Keratinocyte (primary cell): ENCODE measurements around the gene WNT9B. TPM values are rescaled to one million over a fixed set of nuclear protein-coding genes. Genes with fewer than 3 reads are reported as not detected.

Experiments used
- DNase-seq: peaks from one replicate; pipeline ENCODE4 v3.0.0-alpha.2; 2011; ENCODE audit warnings: low read depth, missing footprints, low spot score
- FAIRE-seq: peaks from 2 replicates; lab custom pipeline; 2011; peaks lifted over from hg19 to GRCh38; lab: Jason Lieb, UNC
- H2AFZ ChIP-seq: 2 replicates; pipeline ENCODE4 v1.6.0; 2012; ENCODE audit warnings: low read length, control low read depth, inconsistent platforms; ENCODE audit not compliant: control insufficient read depth
- H3K27ac ChIP-seq: 2 replicates; pipeline ENCODE4 v1.5.1; 2011; ENCODE audit warnings: low read length; ENCODE audit not compliant: control insufficient read depth, insufficient read depth
- H3K27me3 ChIP-seq: 3 replicates; pipeline ENCODE4 v1.6.0; 2011; ENCODE audit warnings: low read length; ENCODE audit not compliant: control insufficient read depth, insufficient read depth; ENCODE audit errors: extremely low read depth
- H3K36me3 ChIP-seq, 2 experiments: 2 replicates in 1 of 2; 3 replicates in 1 of 2; pipeline ENCODE4 v1.5.1; 2011; ENCODE audit warnings: low read length in 2 of 2, mild to moderate bottlenecking in 1 of 2; ENCODE audit not compliant: control insufficient read depth in 2 of 2, insufficient read depth in 2 of 2; ENCODE audit errors: extremely low read depth in 1 of 2
- H3K4me1 ChIP-seq: 3 replicates; pipeline ENCODE4 v1.5.1; 2011; ENCODE audit warnings: low read length; ENCODE audit not compliant: control insufficient read depth, insufficient read depth; ENCODE audit errors: extremely low read depth
- H3K4me2 ChIP-seq: 3 replicates; pipeline ENCODE4 v1.6.0; 2011; ENCODE audit warnings: low read depth, low read length; ENCODE audit not compliant: control insufficient read depth, insufficient read depth; ENCODE audit errors: extremely low read depth
- H3K4me3 ChIP-seq, 3 experiments: fragments of 200-600 bp in 1 of 3; sonication (generic) in 1 of 3; 2 replicates in 2 of 3; 3 replicates in 1 of 3; pipeline ENCODE4 v1.5.1; 2011 to 2016; ENCODE audit warnings: low read length in 3 of 3, mild to moderate bottlenecking in 3 of 3, control low read depth in 2 of 3, inconsistent platforms in 1 of 3, low read depth in 1 of 3, mixed read lengths in 1 of 3, mixed run types in 1 of 3, moderate library complexity in 1 of 3; ENCODE audit not compliant: control insufficient read depth in 2 of 3, insufficient read depth in 2 of 3; ENCODE audit errors: extremely low read depth in 1 of 3
- H3K79me2 ChIP-seq: 2 replicates; pipeline ENCODE4 v1.6.0; 2012; ENCODE audit warnings: low read length; ENCODE audit not compliant: control insufficient read depth, insufficient read depth
- H3K9ac ChIP-seq: 3 replicates; pipeline ENCODE4 v1.6.0; 2011; ENCODE audit warnings: low read length; ENCODE audit not compliant: control insufficient read depth, insufficient read depth; ENCODE audit errors: extremely low read depth
- H3K9me1 ChIP-seq: 3 replicates; pipeline ENCODE4 v1.6.0; 2011; ENCODE audit warnings: low read length; ENCODE audit not compliant: control insufficient read depth, insufficient read depth; ENCODE audit errors: extremely low read depth
- H3K9me3 ChIP-seq: 2 replicates; pipeline ENCODE4 v1.5.1; 2012; ENCODE audit warnings: low read depth, low read length; ENCODE audit not compliant: control insufficient read depth
- H4K20me1 ChIP-seq: 3 replicates; pipeline ENCODE4 v1.6.0; 2011; ENCODE audit warnings: low read length; ENCODE audit not compliant: control insufficient read depth, insufficient read depth; ENCODE audit errors: extremely low read depth
- EZH2 ChIP-seq: IDR thresholded peaks from one replicate; pipeline ENCODE4 v1.6.1; 2012; ENCODE audit warnings: inconsistent platforms, mild to moderate bottlenecking, low read length, moderate library complexity
- dilution Hi-C: fragments of 300-500 bp; cut with MboI; formaldehyde crosslinking; loops from one replicate; pipeline ENCODE4 v1.7.0; 2020; ENCODE audit warnings: low sequenced_read_pairs; ENCODE audit not compliant: extremely low pct_ligation_motif_present
- polyA plus RNA-seq, 5 experiments: library from polyadenylated mRNA; depleted of rRNA in 3 of 5; stranded (reverse) in 3 of 5; stranded (forward) in 1 of 5; unstranded in 1 of 5; fragments of >200 nt; gene quantifications; 1 replicate in 1 of 5; 2 replicates in 3 of 5; 3 replicates in 1 of 5; pipeline versions ENCODE4 v1.2.1 to v1.2.3, GENCODE V29; 2011 to 2012; ENCODE audit warnings: missing spikeins in 2 of 5, low read depth in 1 of 5, low replicate concordance in 1 of 5
- TF ChIP-seq, protein P1 (sequence below), 3 experiments: IDR thresholded peaks in 1 of 3; conservative IDR thresholded peaks in 1 of 3; optimal IDR thresholded peaks in 1 of 3; 2 replicates in 2 of 3; 3 replicates in 1 of 3; pipeline versions ENCODE3 to v1.5.1; 2011; ENCODE audit warnings: low read length in 3 of 3, mild to moderate bottlenecking in 3 of 3, moderate library complexity in 2 of 3, control low read depth in 1 of 3, inconsistent platforms in 1 of 3; ENCODE audit not compliant: insufficient read depth in 2 of 3; ENCODE audit errors: extremely low read depth in 1 of 3

The WNT9B gene
- polyA plus RNA-seq, 1 donor (not counting 4 experiments of a cell fraction or from before 2014, with no cell fraction given): not detected

DNA sequence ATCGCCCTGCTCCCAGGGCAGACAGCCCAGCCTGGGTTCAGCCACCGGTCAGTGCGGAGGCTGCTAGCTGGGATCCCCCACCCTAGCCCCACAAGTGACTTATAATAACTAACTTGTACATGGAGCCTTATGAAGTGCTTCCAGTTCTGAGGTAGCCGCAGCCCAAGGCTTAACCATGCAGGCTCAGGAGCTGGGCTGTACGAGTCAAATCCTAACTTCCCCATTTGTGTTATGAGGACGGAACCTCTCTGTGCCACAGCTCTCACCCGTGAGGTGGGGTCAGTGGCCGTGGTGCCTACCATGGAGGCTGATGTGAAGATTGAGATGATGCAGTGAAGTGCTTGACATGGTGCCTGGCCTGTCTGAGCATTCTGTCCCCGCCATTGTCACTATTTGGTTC, 43.8 kb downstream of the WNT9B start:
- H4K20me1 ChIP-seq: no peaks in the 10 kb centered on the region
- H3K4me3 ChIP-seq: no peak overlapping the region
- H3K27ac ChIP-seq: no peak overlapping the region
- H3K4me1 ChIP-seq: no peaks in the 10 kb centered on the region
- no peak for DNase-seq
- no peaks in the 10 kb centered on the region for H3K36me3 ChIP-seq
- no peaks in the 10 kb centered on the region for H3K9me3 ChIP-seq
- no peak overlapping the region for H2AFZ ChIP-seq
- no peaks in the 10 kb centered on the region for H3K9me1 ChIP-seq
- H3K9ac ChIP-seq: no peak overlapping the region
- no peak for FAIRE-seq
- dilution Hi-C loops: no loop called here
- H3K4me2 ChIP-seq: no peak overlapping the region
- H3K27me3 ChIP-seq: peaks cover 25% of the 10 kb centered on the region
- no peak for TF ChIP-seq EZH2
- TF ChIP-seq, protein P1, sequence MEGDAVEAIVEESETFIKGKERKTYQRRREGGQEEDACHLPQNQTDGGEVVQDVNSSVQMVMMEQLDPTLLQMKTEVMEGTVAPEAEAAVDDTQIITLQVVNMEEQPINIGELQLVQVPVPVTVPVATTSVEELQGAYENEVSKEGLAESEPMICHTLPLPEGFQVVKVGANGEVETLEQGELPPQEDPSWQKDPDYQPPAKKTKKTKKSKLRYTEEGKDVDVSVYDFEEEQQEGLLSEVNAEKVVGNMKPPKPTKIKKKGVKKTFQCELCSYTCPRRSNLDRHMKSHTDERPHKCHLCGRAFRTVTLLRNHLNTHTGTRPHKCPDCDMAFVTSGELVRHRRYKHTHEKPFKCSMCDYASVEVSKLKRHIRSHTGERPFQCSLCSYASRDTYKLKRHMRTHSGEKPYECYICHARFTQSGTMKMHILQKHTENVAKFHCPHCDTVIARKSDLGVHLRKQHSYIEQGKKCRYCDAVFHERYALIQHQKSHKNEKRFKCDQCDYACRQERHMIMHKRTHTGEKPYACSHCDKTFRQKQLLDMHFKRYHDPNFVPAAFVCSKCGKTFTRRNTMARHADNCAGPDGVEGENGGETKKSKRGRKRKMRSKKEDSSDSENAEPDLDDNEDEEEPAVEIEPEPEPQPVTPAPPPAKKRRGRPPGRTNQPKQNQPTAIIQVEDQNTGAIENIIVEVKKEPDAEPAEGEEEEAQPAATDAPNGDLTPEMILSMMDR (optimal IDR thresholded peaks at IDR 0.05 in 1 of 3, IDR thresholded peaks at IDR 0.05 in 1 of 3, conservative IDR thresholded peaks at IDR 0.05 in 1 of 3; ENCODE audit: extremely low read depth in 1 of 3, insufficient read depth in 2 of 3, low read length in 3 of 3): no peak
- no peaks in the 10 kb centered on the region for H3K79me2 ChIP-seq

DNA sequence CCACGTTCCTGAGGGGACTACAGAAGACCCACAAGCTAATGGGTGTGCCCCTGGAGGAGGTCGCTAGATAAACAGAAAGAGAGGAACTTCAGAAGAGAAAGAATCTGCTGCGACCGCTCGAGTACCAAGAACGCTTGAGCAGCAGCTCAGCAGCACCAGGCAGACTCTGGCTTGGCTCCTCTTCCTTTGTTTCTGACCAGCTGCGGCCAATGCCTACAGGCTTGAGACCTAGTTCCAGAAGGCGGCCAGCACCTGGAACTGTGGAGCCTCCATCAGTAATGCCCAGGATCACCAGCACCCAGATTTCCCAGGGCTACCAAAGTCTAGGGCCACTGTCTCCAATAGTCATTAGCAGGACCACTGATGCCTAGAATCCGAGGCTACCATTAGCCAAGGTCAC, 45.6 kb downstream of the WNT9B start:
- no peaks in the 10 kb centered on the region for H3K9me1 ChIP-seq

More for the DNA sequence above, 45.6 kb downstream of the WNT9B start:
- peaks cover 21% of the 10 kb centered on the region for H3K27me3 ChIP-seq
- FAIRE-seq (no peak), DNase-seq (no peak)
- no peak overlapping the region for H3K27ac ChIP-seq
- TF ChIP-seq EZH2: no peak
- TF ChIP-seq, protein P1 (optimal IDR thresholded peaks at IDR 0.05 in 1 of 3, IDR thresholded peaks at IDR 0.05 in 1 of 3, conservative IDR thresholded peaks at IDR 0.05 in 1 of 3; ENCODE audit: extremely low read depth in 1 of 3, insufficient read depth in 2 of 3, low read length in 3 of 3): no peak
- no peak overlapping the region for H3K4me2 ChIP-seq
- no peak overlapping the region for H3K4me3 ChIP-seq
- H3K36me3 ChIP-seq: no peaks in the 10 kb centered on the region
- no peaks in the 10 kb centered on the region for H4K20me1 ChIP-seq
- dilution Hi-C loops: no loop called here
- no peaks in the 10 kb centered on the region for H3K9me3 ChIP-seq
- no peak overlapping the region for H3K9ac ChIP-seq
- no peak overlapping the region for H2AFZ ChIP-seq
- no peaks in the 10 kb centered on the region for H3K4me1 ChIP-seq
- H3K79me2 ChIP-seq: no peaks in the 10 kb centered on the region
